Astrocyte (in vitro differentiated cells and primary cell): Measurements from ENCODE around the gene CRAT. TPM values are rescaled to one million over a fixed set of nuclear protein-coding genes. Genes with fewer than 3 reads are reported as not detected.
A peak's percentile ranks its signal among the peaks of the same experiment; 100 is the strongest.

Source experiments
- DNase-seq: peaks from one replicate; pipeline ENCODE4 v3.0.0-alpha.2; 2010; ENCODE audit warnings: low read depth
- FAIRE-seq: peaks from 2 replicates; lab custom pipeline; 2011; peaks lifted over from hg19 to GRCh38; lab: Jason Lieb, UNC
- H2AFZ ChIP-seq: 2 replicates; pipeline ENCODE4 v1.6.0; 2012; ENCODE audit warnings: low read depth, low read length, inconsistent platforms
- H3K27ac ChIP-seq: 2 replicates; pipeline ENCODE4 v1.5.1; 2011; ENCODE audit warnings: low read depth, low read length, inconsistent platforms
- H3K27me3 ChIP-seq: 2 replicates; pipeline ENCODE4 v1.6.0; 2011; ENCODE audit warnings: low read length, inconsistent platforms; ENCODE audit not compliant: insufficient read depth
- H3K36me3 ChIP-seq: 2 replicates; pipeline ENCODE4 v1.5.1; 2011; ENCODE audit warnings: low read length, inconsistent platforms; ENCODE audit not compliant: insufficient read depth
- H3K4me1 ChIP-seq: 2 replicates; pipeline ENCODE4 v1.5.1; 2011; ENCODE audit warnings: low read length, inconsistent platforms; ENCODE audit not compliant: insufficient read depth
- H3K4me2 ChIP-seq: 2 replicates; pipeline ENCODE4 v1.6.0; 2012; ENCODE audit warnings: low read length, inconsistent platforms
- H3K4me3 ChIP-seq: 2 replicates; pipeline ENCODE4 v1.5.1; 2011; ENCODE audit warnings: low read depth, mild to moderate bottlenecking, low read length, inconsistent platforms; ENCODE audit not compliant: insufficient read depth
- H3K79me2 ChIP-seq: 2 replicates; pipeline ENCODE4 v1.6.0; 2012; ENCODE audit warnings: mild to moderate bottlenecking, low read length, inconsistent platforms; ENCODE audit not compliant: insufficient read depth
- H3K9ac ChIP-seq: 2 replicates; pipeline ENCODE4 v1.6.0; 2012; ENCODE audit warnings: mild to moderate bottlenecking, low read length, inconsistent platforms
- H3K9me3 ChIP-seq: 2 replicates; pipeline ENCODE4 v1.5.1; 2012; ENCODE audit warnings: low read depth, mild to moderate bottlenecking, low read length, inconsistent platforms; ENCODE audit not compliant: insufficient read depth
- H4K20me1 ChIP-seq: 2 replicates; pipeline ENCODE4 v1.6.0; 2012; ENCODE audit warnings: low read length, inconsistent platforms; ENCODE audit not compliant: insufficient read depth
- H3K27ac Mint-ChIP-seq: one replicate; pipeline ENCODE4 v1.8.0; 2021; ENCODE audit warnings: mild to moderate bottlenecking, mixed read lengths; ENCODE audit not compliant: unreplicated experiment
- H3K27me3 Mint-ChIP-seq: one replicate; pipeline ENCODE4 v1.8.0; 2021; ENCODE audit warnings: low read depth, mixed read lengths; ENCODE audit not compliant: unreplicated experiment
- H3K36me3 Mint-ChIP-seq: one replicate; pipeline ENCODE4 v1.8.0; 2021; ENCODE audit warnings: low read depth, mixed read lengths; ENCODE audit not compliant: unreplicated experiment
- H3K4me1 Mint-ChIP-seq: one replicate; pipeline ENCODE4 v1.8.0; 2021; ENCODE audit warnings: low read depth, mixed read lengths; ENCODE audit not compliant: unreplicated experiment
- H3K4me3 Mint-ChIP-seq: one replicate; pipeline ENCODE4 v1.8.0; 2021; ENCODE audit warnings: mild to moderate bottlenecking, moderate library complexity, mixed read lengths; ENCODE audit not compliant: unreplicated experiment
- H3K9me3 Mint-ChIP-seq: one replicate; pipeline ENCODE4 v1.8.0; 2021; ENCODE audit warnings: mild to moderate bottlenecking, mixed read lengths; ENCODE audit not compliant: unreplicated experiment
- EZH2 ChIP-seq: IDR thresholded peaks from 2 replicates; pipeline ENCODE4 v1.6.1; 2012; ENCODE audit warnings: mild to moderate bottlenecking, low read length, inconsistent platforms; ENCODE audit not compliant: insufficient read depth
- total RNA-seq: library from RNA; stranded (reverse); gene quantifications from 2 replicates; pipeline ENCODE4 v1.2.1, GENCODE V29; 2021
- TF ChIP-seq, protein P1 (sequence below): IDR thresholded peaks from 2 replicates; pipeline ENCODE4 v1.5.1; 2011; ENCODE audit warnings: low read depth, mild to moderate bottlenecking, inconsistent platforms, low read length, moderate library complexity; ENCODE audit not compliant: insufficient read depth

The CRAT gene
- total RNA-seq, 1 donor from 2014 or later: 21.2 TPM

DNA sequence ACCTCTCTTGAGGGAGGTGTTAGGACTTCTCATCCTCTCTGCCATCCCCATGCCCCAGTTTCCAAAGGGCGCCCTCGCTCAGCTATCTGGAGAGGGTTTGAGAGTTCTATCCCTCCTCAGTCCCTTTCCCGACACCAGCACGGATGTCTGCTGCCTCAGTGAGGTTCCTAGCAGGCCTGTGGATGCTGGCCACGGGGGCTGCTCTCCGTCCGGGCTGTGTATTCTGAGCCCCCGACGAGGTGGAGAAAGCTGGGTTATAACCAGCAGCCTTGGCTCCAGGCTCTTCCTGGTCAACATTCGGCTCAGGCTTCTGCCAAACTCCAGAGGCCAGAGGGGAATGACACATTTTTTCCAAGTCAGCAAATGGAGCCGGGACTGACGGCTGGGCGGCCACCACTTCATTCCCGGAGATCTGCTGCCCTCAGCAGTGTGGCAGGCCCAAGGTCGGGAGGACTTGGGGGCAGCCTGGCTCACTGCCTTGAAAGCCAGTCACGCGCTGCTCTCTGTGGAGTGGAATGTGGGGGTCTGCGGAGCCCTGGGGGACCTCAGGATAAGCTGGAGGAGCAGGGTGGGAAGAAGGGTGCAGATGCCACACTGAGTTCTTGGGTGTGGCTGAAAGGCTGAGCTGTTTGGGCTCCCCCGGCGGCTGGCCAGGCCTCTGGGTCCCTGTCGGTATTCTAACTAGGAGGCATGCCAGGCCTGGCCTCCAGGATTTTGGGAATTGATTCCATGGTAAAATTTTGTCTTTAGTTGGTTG is 28.1 kb upstream of the CRAT start:
- peaks cover 43% of the 10 kb centered on the region for H3K4me1 Mint-ChIP-seq
- peak overlapping the region; percentile 88 for H3K4me2 ChIP-seq
- H3K27me3 ChIP-seq: no peaks in the 10 kb centered on the region
- FAIRE-seq (no peak), DNase-seq (peak; percentile 50)
- peaks cover 4% of the 10 kb centered on the region for H3K36me3 Mint-ChIP-seq
- H3K36me3 ChIP-seq: peaks cover 3% of the 10 kb centered on the region
- no peaks in the 10 kb centered on the region for H3K27me3 Mint-ChIP-seq
- peak overlapping the region; percentile 72 for H3K4me3 Mint-ChIP-seq
- H3K79me2 ChIP-seq: peaks cover 19% of the 10 kb centered on the region
- peaks cover 54% of the 10 kb centered on the region for H3K4me1 ChIP-seq
- H3K9me3 Mint-ChIP-seq: no peaks in the 10 kb centered on the region
- H3K27ac ChIP-seq: peak overlapping the region; percentile 100
- TF ChIP-seq, protein P1, sequence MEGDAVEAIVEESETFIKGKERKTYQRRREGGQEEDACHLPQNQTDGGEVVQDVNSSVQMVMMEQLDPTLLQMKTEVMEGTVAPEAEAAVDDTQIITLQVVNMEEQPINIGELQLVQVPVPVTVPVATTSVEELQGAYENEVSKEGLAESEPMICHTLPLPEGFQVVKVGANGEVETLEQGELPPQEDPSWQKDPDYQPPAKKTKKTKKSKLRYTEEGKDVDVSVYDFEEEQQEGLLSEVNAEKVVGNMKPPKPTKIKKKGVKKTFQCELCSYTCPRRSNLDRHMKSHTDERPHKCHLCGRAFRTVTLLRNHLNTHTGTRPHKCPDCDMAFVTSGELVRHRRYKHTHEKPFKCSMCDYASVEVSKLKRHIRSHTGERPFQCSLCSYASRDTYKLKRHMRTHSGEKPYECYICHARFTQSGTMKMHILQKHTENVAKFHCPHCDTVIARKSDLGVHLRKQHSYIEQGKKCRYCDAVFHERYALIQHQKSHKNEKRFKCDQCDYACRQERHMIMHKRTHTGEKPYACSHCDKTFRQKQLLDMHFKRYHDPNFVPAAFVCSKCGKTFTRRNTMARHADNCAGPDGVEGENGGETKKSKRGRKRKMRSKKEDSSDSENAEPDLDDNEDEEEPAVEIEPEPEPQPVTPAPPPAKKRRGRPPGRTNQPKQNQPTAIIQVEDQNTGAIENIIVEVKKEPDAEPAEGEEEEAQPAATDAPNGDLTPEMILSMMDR: no peak
- no peak for TF ChIP-seq EZH2
- H3K27ac Mint-ChIP-seq: peak overlapping the region; percentile 99
- peak overlapping the region; percentile 97 for H3K9ac ChIP-seq
- no peak overlapping the region for H3K4me3 ChIP-seq
- H4K20me1 ChIP-seq: no peaks in the 10 kb centered on the region
- H2AFZ ChIP-seq: peak overlapping the region; percentile 48
- H3K9me3 ChIP-seq: no peaks in the 10 kb centered on the region

DNA sequence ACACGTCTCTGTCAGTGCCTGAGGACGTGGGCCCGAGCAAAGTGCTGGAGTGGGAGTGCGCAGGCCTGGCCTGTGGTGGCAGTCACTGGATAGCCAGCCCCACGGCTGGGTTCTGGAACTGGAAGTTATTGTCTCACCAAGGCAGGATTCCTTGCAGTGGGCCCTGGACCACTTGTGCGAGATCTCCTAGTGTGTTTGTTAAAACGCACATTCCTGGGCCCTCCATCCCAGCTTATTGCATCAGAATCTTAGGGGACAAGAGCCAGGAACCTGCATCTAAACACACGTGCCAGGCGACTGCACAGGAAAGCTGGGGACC is 27.5 kb upstream of the CRAT start:
- Histone ChIP-seq H2AFZ (no peak overlapping the region), H3K4me2 (no peak overlapping the region), H3K9me3 (no peaks in the 10 kb centered on the region), H3K27ac (no peak overlapping the region), H3K4me1 (peaks cover 48% of the 10 kb centered on the region), H3K36me3 (peaks cover 3% of the 10 kb centered on the region), H3K4me3 (no peak overlapping the region), H3K79me2 (peaks cover 13% of the 10 kb centered on the region), H3K27me3 (no peaks in the 10 kb centered on the region), H3K9ac (peak overlapping the region; percentile 97), H4K20me1 (no peaks in the 10 kb centered on the region)
- Mint-ChIP-seq H3K4me1 (peaks cover 42% of the 10 kb centered on the region), H3K27me3 (no peaks in the 10 kb centered on the region), H3K27ac (peak overlapping the region; percentile 5), H3K36me3 (peaks cover 5% of the 10 kb centered on the region), H3K9me3 (no peaks in the 10 kb centered on the region), H3K4me3 (no peak overlapping the region)
- DNase-seq (no peak), FAIRE-seq (no peak)
- no peak for TF ChIP-seq EZH2
- TF ChIP-seq, protein P1: no peak
